HG02759 (cell line): Measurements from ENCODE around the gene MAB21L2.
"Not testable (repeated sequence)": the region's sequence is repeated elsewhere in the genome, so short reads cannot be mapped to it uniquely, and the experiment has no call there.

Experiments used
- ATAC-seq: cut with Tn5 transposase; IDR thresholded peaks from one replicate; pipeline ENCODE4 v1.9.1; 2021; ENCODE audit warnings: mild to moderate bottlenecking, moderate library complexity; ENCODE audit not compliant: unreplicated experiment

The MAB21L2 gene

GRCh38 chr4:150582146-150582872, at the start of gene MAB21L2:
TSS of gene MAB21L2 (plus strand) at chr4:150582151. CDS start at chr4:150583030, 879 bp downstream.
- no peak for ATAC-seq

GRCh38 chr4:150533673-150534072, 48.3 kb upstream of the MAB21L2 start:
- no peak for ATAC-seq

GRCh38 chr4:150534818-150535217, 47.1 kb upstream of the MAB21L2 start:
- no peak for ATAC-seq

GRCh38 chr4:150537911-150538310, 44.0 kb upstream of the MAB21L2 start:
- ATAC-seq: not testable (repeated sequence)

- no peak for ATAC-seq
Observed at GRCh38 chr4:150540536-150540935, 41.4 kb upstream of the MAB21L2 start.

- ATAC-seq: no peak
Observed at GRCh38 chr4:150540959-150541360, 41.0 kb upstream of the MAB21L2 start.

GRCh38 chr4:150541681-150542080, 40.3 kb upstream of the MAB21L2 start:
- no peak for ATAC-seq

- no peak for ATAC-seq
Observed at GRCh38 chr4:150543042-150543441, 38.9 kb upstream of the MAB21L2 start.

GRCh38 chr4:150546286-150546685, 35.7 kb upstream of the MAB21L2 start:
- no peak for ATAC-seq

- no peak for ATAC-seq
Observed at GRCh38 chr4:150547154-150547838, 34.7 kb upstream of the MAB21L2 start.

- not testable (repeated sequence) for ATAC-seq
Observed at GRCh38 chr4:150557811-150558210, 24.1 kb upstream of the MAB21L2 start.

- ATAC-seq: no peak
Observed at GRCh38 chr4:150561143-150561737, 20.7 kb upstream of the MAB21L2 start.

- no peak for ATAC-seq
Observed at GRCh38 chr4:150562250-150562649, 19.7 kb upstream of the MAB21L2 start.

GRCh38 chr4:150562751-150563150, 19.2 kb upstream of the MAB21L2 start:
- ATAC-seq: no peak

GRCh38 chr4:150564967-150565366, 17.0 kb upstream of the MAB21L2 start:
- not testable (repeated sequence) for ATAC-seq

- ATAC-seq: no peak
Observed at GRCh38 chr4:150567070-150567469, 14.9 kb upstream of the MAB21L2 start.

- ATAC-seq: no peak
Observed at GRCh38 chr4:150569384-150569987, 12.5 kb upstream of the MAB21L2 start.

- ATAC-seq: no peak
Observed at GRCh38 chr4:150569998-150570535, 11.9 kb upstream of the MAB21L2 start.

- no peak for ATAC-seq
Observed at GRCh38 chr4:150570862-150571261, 11.1 kb upstream of the MAB21L2 start.

- ATAC-seq: no peak
Observed at GRCh38 chr4:150572704-150573504, 9.0 kb upstream of the MAB21L2 start.
